Measurements from ENCODE around the gene BMF.

The BMF gene

DNA sequence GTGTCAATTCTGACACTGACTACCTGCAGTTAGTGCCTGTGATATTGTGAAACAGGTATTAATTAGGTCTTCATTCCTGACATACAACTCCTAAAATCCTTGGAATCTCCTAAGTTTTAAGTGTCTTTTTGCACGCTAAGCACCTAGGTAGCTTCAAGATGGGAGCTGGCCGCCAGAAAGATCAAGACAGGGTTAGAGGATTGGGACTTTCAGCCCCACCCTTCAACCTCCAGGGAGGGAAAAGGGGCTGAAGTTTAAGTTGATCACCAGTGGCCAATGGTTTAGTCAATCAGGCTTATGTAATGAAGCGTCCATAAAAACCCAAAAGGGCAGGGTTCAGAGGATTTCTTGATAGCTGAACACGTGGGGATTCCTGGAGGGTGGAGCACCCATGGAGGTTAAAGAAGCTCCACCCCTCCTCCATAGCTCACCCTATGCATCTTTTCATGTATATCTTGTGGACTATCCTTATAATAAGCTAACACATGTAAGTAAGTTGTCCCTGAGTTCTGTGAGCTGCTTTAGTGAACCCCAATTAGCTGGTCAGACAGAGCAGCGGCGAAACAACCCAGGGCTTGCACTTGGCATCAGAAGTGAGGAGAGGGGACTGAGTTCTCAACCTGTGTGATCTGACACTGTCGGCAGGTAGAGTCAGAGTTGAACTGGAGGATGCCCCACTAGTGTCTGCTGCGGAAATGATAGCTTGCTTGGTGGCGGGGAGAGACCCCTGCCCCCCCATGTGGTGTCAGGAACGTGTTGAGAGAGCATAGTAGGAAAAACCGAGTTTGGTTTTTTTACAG is 56.9 kb downstream of the BMF start:
- no peak for DNase-seq (ENCODE audit: low spot score)
- in situ Hi-C loops (cut with MboI; ENCODE audit: low pct_unique_long_range_greater_than_20kb, low sequenced_read_pairs, unreplicated experiment), result no loop called here
- TF ChIP-seq, protein P1, sequence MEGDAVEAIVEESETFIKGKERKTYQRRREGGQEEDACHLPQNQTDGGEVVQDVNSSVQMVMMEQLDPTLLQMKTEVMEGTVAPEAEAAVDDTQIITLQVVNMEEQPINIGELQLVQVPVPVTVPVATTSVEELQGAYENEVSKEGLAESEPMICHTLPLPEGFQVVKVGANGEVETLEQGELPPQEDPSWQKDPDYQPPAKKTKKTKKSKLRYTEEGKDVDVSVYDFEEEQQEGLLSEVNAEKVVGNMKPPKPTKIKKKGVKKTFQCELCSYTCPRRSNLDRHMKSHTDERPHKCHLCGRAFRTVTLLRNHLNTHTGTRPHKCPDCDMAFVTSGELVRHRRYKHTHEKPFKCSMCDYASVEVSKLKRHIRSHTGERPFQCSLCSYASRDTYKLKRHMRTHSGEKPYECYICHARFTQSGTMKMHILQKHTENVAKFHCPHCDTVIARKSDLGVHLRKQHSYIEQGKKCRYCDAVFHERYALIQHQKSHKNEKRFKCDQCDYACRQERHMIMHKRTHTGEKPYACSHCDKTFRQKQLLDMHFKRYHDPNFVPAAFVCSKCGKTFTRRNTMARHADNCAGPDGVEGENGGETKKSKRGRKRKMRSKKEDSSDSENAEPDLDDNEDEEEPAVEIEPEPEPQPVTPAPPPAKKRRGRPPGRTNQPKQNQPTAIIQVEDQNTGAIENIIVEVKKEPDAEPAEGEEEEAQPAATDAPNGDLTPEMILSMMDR (IDR thresholded peaks at IDR 0.05; ENCODE audit: extremely low read depth, insufficient read depth, missing control alignments), result no peak

DNA sequence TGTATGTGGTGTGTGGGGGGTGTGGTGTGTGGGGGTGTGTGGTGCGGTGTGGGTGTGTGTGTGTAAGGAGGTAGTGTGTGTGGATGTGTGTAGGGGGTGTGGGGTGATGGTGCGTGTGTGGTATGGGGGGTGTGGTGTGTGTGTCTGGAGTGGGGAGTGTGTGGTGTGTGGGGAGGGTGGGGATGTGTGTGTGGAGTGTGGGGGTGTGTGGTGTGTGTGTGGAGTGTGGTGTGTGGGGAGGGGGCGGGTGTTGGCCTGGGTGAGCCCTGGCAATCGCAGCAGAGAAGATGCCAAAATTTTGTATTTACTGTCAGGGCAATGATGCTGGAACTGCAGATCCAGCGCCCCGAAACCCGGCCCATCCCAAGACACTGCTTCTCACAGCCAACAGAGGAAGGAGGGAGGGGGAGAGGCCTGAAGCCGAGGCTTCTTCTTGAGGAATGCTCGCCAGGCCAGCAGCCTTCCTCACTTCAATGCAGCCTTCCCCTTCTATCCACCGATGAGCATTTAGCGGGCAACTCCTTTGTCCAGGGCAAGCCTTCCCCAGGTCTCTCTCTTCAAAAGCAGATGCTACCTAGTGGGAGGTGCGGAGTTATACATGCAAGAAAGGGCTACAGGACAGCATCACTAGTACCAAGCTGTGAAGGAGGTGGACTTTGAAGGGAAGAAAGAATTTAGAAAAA is 57.8 kb downstream of the BMF start:
- no peak for DNase-seq (ENCODE audit: low spot score)
- TF ChIP-seq, protein P1 (IDR thresholded peaks at IDR 0.05; ENCODE audit: extremely low read depth, insufficient read depth, missing control alignments), result no peak
- in situ Hi-C loops (cut with MboI; ENCODE audit: low pct_unique_long_range_greater_than_20kb, low sequenced_read_pairs, unreplicated experiment), result no loop called here

DNA sequence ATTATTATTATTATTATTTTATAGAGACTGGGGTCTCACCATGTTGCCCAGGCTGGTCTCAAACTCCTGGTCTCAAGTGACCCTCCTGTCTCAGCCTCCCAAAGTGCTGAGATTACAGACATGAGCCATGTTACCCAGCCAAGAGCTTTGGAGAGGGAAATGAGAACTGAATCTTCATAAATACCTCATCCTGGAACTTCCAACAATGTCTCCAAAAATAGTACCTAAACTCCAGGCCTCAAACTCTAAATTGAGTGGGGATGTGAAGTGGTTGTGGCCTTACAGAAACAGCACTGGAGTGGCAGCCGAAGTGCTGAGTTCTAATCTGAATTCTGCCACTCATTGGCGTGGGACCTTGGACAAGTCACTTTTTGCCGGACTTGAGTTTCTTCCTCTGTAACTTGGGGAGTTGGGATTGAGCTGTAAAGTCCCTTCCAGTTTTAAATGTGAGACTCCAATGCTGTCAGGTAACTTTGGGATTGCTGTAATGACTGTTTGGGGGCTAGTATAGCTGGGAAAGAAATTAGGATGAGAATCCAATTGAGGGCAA is 59.7 kb downstream of the BMF start:
- TF ChIP-seq, protein P1 (IDR thresholded peaks at IDR 0.05; ENCODE audit: extremely low read depth, insufficient read depth, missing control alignments), result no peak
- in situ Hi-C loops (cut with MboI; ENCODE audit: low pct_unique_long_range_greater_than_20kb, low sequenced_read_pairs, unreplicated experiment), result loop anchor here (5.0 to 25.0 kb wide), 4 partner anchors 53 to 363 kb away; partner anchors contain the start of gene IVD
- DNase-seq (ENCODE audit: low spot score), result no peak

DNA sequence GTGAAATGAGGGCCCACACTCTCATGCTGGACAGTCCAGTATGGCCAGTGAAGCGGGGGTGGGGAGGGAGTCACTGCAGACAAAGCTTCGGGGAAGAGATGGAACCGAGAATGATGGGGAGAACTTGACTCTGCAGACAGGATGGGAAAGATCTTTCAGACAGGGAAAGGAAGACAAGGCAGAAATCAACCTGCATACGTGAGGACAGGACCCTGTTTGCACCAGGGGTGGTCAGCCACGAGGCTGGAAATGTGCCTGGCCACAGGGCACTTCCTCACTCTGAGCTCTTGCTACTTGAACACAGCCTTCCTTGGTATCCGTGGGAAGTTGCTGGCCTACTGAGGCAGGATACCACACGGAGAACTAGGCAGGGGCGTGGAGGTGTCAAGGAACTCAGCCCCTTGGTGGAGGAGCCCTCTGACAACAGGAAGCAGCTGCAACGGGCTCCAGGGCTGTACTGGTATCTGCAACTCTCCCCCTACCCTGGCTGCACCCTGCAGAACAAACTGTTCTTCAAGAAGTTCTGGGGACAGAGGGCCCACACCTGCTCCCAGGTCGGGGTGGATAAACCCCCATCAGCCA is 60.4 kb downstream of the BMF start:
- in situ Hi-C loops (cut with MboI; ENCODE audit: low pct_unique_long_range_greater_than_20kb, low sequenced_read_pairs, unreplicated experiment), result loop anchor here (5.0 to 25.0 kb wide), 4 partner anchors 54 to 364 kb away; partner anchors contain the start of gene IVD
- DNase-seq (ENCODE audit: low spot score), result no peak
- TF ChIP-seq, protein P1 (IDR thresholded peaks at IDR 0.05; ENCODE audit: extremely low read depth, insufficient read depth, missing control alignments), result no peak

DNA sequence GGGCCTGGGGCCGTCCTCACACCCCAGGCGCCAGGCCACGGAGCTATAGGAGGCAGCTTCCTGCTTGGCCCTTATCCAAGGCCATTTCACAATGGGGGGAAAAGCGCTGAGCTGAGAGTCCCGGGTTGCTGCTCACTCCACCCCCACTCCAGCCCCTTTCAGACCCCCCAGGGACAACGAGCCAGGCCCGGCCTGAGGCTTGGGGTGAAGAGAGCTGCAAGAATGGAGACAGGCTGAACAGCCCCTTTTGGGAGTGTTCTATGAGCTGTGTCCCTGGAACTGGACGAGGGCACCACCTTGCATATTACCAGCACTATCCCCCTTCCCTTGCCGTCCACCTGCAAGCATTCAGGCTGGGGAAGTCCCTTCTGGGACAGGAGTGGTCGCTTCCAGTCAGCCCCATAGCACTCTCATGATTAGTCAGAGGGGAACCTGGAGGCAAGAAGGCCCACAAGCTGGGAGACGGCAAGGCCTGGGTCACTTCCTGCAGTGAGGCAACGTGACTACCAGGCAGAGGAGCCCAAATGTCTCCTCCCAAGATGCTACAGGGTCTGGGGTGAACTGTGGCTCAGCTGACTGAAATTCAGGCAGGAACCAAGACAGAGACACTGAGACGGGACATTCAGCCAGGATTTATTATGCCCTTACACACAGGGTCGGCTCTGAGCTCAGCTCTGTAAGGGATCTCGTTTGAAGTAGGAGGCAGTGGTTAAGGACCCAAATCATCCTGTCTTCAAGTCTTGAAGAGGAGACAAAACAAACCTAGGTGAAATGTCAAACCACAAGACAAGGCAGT is 61.1 kb downstream of the BMF start:
- peak; percentile 77 for DNase-seq (ENCODE audit: low spot score)
- TF ChIP-seq, protein P1 (IDR thresholded peaks at IDR 0.05; ENCODE audit: extremely low read depth, insufficient read depth, missing control alignments), result no peak
- in situ Hi-C loops (cut with MboI; ENCODE audit: low pct_unique_long_range_greater_than_20kb, low sequenced_read_pairs, unreplicated experiment), result loop anchor here (5.0 to 25.0 kb wide), 4 partner anchors 55 to 365 kb away; partner anchors contain the start of gene IVD

Data from GM13977 (cell line).